Mononuclear cell (primary cell): ENCODE results near the gene PEAK1. TPM values are rescaled to one million over a fixed set of nuclear protein-coding genes. Genes with fewer than 3 reads are reported as not detected.

Experiments used
- H3K27me3 ChIP-seq: 2 replicates; pipeline ENCODE4 v1.6.0; 2011; ENCODE audit warnings: low read length, control low read depth; ENCODE audit not compliant: insufficient read depth
- H3K4me1 ChIP-seq: 2 replicates; pipeline ENCODE4 v1.5.1; 2011; ENCODE audit warnings: mild to moderate bottlenecking, low read length, control low read depth; ENCODE audit not compliant: insufficient read depth
- H3K4me3 ChIP-seq: 2 replicates; pipeline ENCODE4 v1.5.1; 2011; ENCODE audit warnings: mild to moderate bottlenecking, low read length, moderate library complexity
- H3K9me3 ChIP-seq: 2 replicates; pipeline ENCODE4 v1.5.1; 2011; ENCODE audit warnings: low read depth, mild to moderate bottlenecking, control low read depth, low read length
- total RNA-seq: library from RNA; depleted of rRNA; stranded (reverse); fragments of >200 nt; gene quantifications from one replicate; pipeline ENCODE4 v1.2.3, GENCODE V29; 2012

Gene PEAK1
- total RNA-seq, 1 donor = 10.8 TPM

- Histone ChIP-seq H3K4me3 (no peak overlapping the region), H3K9me3 (no peaks in the 10 kb centered on the region), H3K4me1 (no peaks in the 10 kb centered on the region), H3K27me3 (no peaks in the 10 kb centered on the region)
Measured at GRCh38 chr15:77228828-77229227, 191.1 kb downstream of the PEAK1 start.

- H3K27me3 ChIP-seq = no peaks in the 10 kb centered on the region
- H3K4me3 ChIP-seq = no peak overlapping the region
- no peaks in the 10 kb centered on the region for H3K9me3 ChIP-seq
- no peaks in the 10 kb centered on the region for H3K4me1 ChIP-seq
Measured at GRCh38 chr15:77226652-77227051, 193.3 kb downstream of the PEAK1 start.

GRCh38 chr15:77225646-77226045 is 194.3 kb downstream of the PEAK1 start:
- no peaks in the 10 kb centered on the region for H3K27me3 ChIP-seq
- no peak overlapping the region for H3K4me3 ChIP-seq
- no peaks in the 10 kb centered on the region for H3K9me3 ChIP-seq
- no peaks in the 10 kb centered on the region for H3K4me1 ChIP-seq

- Histone ChIP-seq H3K4me1 (no peaks in the 10 kb centered on the region), H3K9me3 (no peaks in the 10 kb centered on the region), H3K4me3 (no peak overlapping the region), H3K27me3 (no peaks in the 10 kb centered on the region)
Measured at GRCh38 chr15:77225088-77225487, 194.8 kb downstream of the PEAK1 start.

GRCh38 chr15:77224352-77224751 is 195.6 kb downstream of the PEAK1 start:
- H3K27me3 ChIP-seq = no peaks in the 10 kb centered on the region
- H3K4me3 ChIP-seq = no peak overlapping the region

GRCh38 chr15:77221708-77222107 is 198.2 kb downstream of the PEAK1 start:
- Histone ChIP-seq H3K4me1 (no peaks in the 10 kb centered on the region), H3K27me3 (no peaks in the 10 kb centered on the region), H3K4me3 (no peak overlapping the region), H3K9me3 (no peaks in the 10 kb centered on the region)

More at GRCh38 chr15:77224352-77224751, 195.6 kb downstream of the PEAK1 start:
- Histone ChIP-seq H3K4me1 (no peaks in the 10 kb centered on the region), H3K9me3 (no peaks in the 10 kb centered on the region)

GRCh38 chr15:77221174-77221573 is 198.7 kb downstream of the PEAK1 start:
- Histone ChIP-seq H3K9me3 (no peaks in the 10 kb centered on the region), H3K4me1 (no peaks in the 10 kb centered on the region), H3K27me3 (no peaks in the 10 kb centered on the region), H3K4me3 (no peak overlapping the region)

GRCh38 chr15:77219841-77220240 is 200.1 kb downstream of the PEAK1 start:
- Histone ChIP-seq H3K4me1 (no peaks in the 10 kb centered on the region), H3K27me3 (no peaks in the 10 kb centered on the region), H3K9me3 (no peaks in the 10 kb centered on the region), H3K4me3 (no peak overlapping the region)

GRCh38 chr15:77209221-77209620 is 210.7 kb downstream of the PEAK1 start:
- Histone ChIP-seq H3K9me3 (no peaks in the 10 kb centered on the region), H3K4me1 (no peaks in the 10 kb centered on the region), H3K27me3 (no peaks in the 10 kb centered on the region), H3K4me3 (no peak overlapping the region)

GRCh38 chr15:77208241-77208640 is 211.7 kb downstream of the PEAK1 start:
- no peaks in the 10 kb centered on the region for H3K27me3 ChIP-seq
- no peak overlapping the region for H3K4me3 ChIP-seq
- H3K9me3 ChIP-seq = no peaks in the 10 kb centered on the region
- no peaks in the 10 kb centered on the region for H3K4me1 ChIP-seq

- no peak overlapping the region for H3K4me3 ChIP-seq
- H3K4me1 ChIP-seq = no peaks in the 10 kb centered on the region
- no peaks in the 10 kb centered on the region for H3K27me3 ChIP-seq
- no peaks in the 10 kb centered on the region for H3K9me3 ChIP-seq
Measured at GRCh38 chr15:77201665-77202064, 218.2 kb downstream of the PEAK1 start.

- Histone ChIP-seq H3K27me3 (no peaks in the 10 kb centered on the region), H3K4me1 (no peaks in the 10 kb centered on the region), H3K4me3 (no peak overlapping the region), H3K9me3 (no peaks in the 10 kb centered on the region)
Measured at GRCh38 chr15:77196381-77196780, 223.5 kb downstream of the PEAK1 start.

- Histone ChIP-seq H3K4me1 (no peaks in the 10 kb centered on the region), H3K27me3 (no peaks in the 10 kb centered on the region), H3K4me3 (no peak overlapping the region), H3K9me3 (no peaks in the 10 kb centered on the region)
Measured at GRCh38 chr15:77195586-77195985, 224.3 kb downstream of the PEAK1 start.

GRCh38 chr15:77192451-77192850 is 227.5 kb downstream of the PEAK1 start:
- H3K4me1 ChIP-seq = peaks cover 22% of the 10 kb centered on the region
- no peaks in the 10 kb centered on the region for H3K27me3 ChIP-seq
- no peak overlapping the region for H3K4me3 ChIP-seq
- no peaks in the 10 kb centered on the region for H3K9me3 ChIP-seq

- Histone ChIP-seq H3K27me3 (no peaks in the 10 kb centered on the region), H3K4me1 (peaks cover 33% of the 10 kb centered on the region), H3K4me3 (no peak overlapping the region), H3K9me3 (no peaks in the 10 kb centered on the region)
Measured at GRCh38 chr15:77191230-77191834, 228.6 kb downstream of the PEAK1 start.

GRCh38 chr15:77187751-77188464 is 232.0 kb downstream of the PEAK1 start:
- Histone ChIP-seq H3K4me1 (peaks cover 45% of the 10 kb centered on the region), H3K9me3 (no peaks in the 10 kb centered on the region), H3K27me3 (no peaks in the 10 kb centered on the region), H3K4me3 (no peak overlapping the region)
